GM18868 (cell line): ENCODE data around the gene LRRC59.

ENCODE experiments used
- ATAC-seq: cut with Tn5 transposase; IDR thresholded peaks from one replicate; pipeline ENCODE4 v1.9.1; 2021; ENCODE audit warnings: mild to moderate bottlenecking, moderate library complexity; ENCODE audit not compliant: unreplicated experiment

Gene LRRC59

GRCh38 chr17:50388728-50389127 lies 8.6 kb downstream of the LRRC59 start:
- no peak for ATAC-seq

GRCh38 chr17:50386510-50386909 lies 10.8 kb downstream of the LRRC59 start:
- no peak for ATAC-seq

GRCh38 chr17:50382931-50383330 lies 14.4 kb downstream of the LRRC59 start:
- no peak for ATAC-seq

GRCh38 chr17:50381920-50382319 lies 15.4 kb downstream of the LRRC59 start:
- no peak for ATAC-seq

- no peak for ATAC-seq
Observed at GRCh38 chr17:50381260-50381815, 16.0 kb downstream of the LRRC59 start.

GRCh38 chr17:50380369-50381259 lies 16.7 kb downstream of the LRRC59 start:
- ATAC-seq: no peak

GRCh38 chr17:50379351-50380132 lies 17.8 kb downstream of the LRRC59 start:
- ATAC-seq: no peak

GRCh38 chr17:50375858-50376538 lies 21.3 kb downstream of the LRRC59 start:
- no peak for ATAC-seq

- no peak for ATAC-seq
Observed at GRCh38 chr17:50373705-50374104, 23.6 kb downstream of the LRRC59 start.

GRCh38 chr17:50372758-50373556 lies 24.4 kb downstream of the LRRC59 start, which contains the start of the genes EME1 and MRPL27:
TSS of gene EME1 (plus strand) at chr17:50373229. CDS start at chr17:50375209, 1,980 bp downstream.
TSS of gene MRPL27 (minus strand) at chr17:50373184. CDS start at chr17:50373170, 14 bp downstream.
- peak; percentile 91 for ATAC-seq

GRCh38 chr17:50372222-50372757 lies 25.0 kb downstream of the LRRC59 start:
- no peak for ATAC-seq

GRCh38 chr17:50371526-50371925 lies 25.8 kb downstream of the LRRC59 start:
- no peak for ATAC-seq

GRCh38 chr17:50370052-50370451 lies 27.3 kb downstream of the LRRC59 start:
- no peak for ATAC-seq

GRCh38 chr17:50367401-50367800 lies 29.9 kb downstream of the LRRC59 start:
- no peak for ATAC-seq

GRCh38 chr17:50365649-50366393 lies 31.5 kb downstream of the LRRC59 start:
- ATAC-seq: no peak

GRCh38 chr17:50365165-50365564 lies 32.2 kb downstream of the LRRC59 start:
- no peak for ATAC-seq

- ATAC-seq: no peak
Observed at GRCh38 chr17:50364715-50365114, 32.6 kb downstream of the LRRC59 start.

- ATAC-seq: no peak
Observed at GRCh38 chr17:50364061-50364458, 33.3 kb downstream of the LRRC59 start.
